Loucy (cell line): Measurements from ENCODE around the gene TOP3A.

ENCODE experiments used
- EZH2phosphoT487 ChIP-seq: fragments of 200-600 bp; IDR thresholded peaks from 2 replicates; pipeline ENCODE4 v1.6.1; 2018; ENCODE audit warnings: antibody characterized with exemption, mild to moderate bottlenecking, moderate library complexity, borderline replicate concordance
- TF ChIP-seq, protein P1 (sequence below): fragments of 200-600 bp; sonication (generic); conservative IDR thresholded peaks from 2 replicates; pipeline ENCODE4 v1.5.1; 2014; ENCODE audit warnings: mild to moderate bottlenecking, antibody characterized with exemption, low read length

DNA sequence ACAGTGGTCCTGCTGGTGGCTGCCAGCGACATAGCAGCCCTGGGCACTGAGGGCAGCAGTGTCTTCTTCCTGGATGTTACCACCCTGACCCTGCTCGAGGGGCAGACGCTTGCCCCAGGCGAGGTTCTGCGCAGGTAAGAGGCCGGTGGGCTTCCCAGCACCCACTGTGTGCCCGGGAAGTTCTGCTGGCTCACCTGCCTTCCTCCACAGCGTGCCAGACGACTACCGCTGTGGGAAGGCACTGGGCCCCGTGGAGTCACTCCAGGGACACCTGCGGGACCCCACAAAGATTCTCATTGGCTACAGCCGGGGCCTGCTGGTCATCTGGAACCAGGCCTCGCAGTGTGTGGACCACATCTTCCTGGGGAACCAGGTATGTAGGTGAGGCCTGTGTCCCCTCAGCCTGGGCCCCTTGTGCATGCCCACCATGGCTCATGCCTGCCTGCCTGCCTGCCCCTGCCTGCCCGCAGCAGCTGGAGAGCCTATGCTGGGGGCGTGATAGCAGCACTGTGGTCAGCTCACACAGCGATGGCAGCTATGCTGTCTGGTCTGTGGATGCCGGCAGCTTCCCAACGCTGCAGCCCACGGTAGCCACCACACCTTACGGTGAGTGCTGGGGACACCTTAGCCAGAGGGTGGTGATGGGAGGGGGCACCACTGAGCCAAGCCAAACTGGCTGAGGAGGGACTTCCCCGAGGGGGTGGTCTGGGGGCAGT, 80.8 kb downstream of the TOP3A start:
- TF ChIP-seq, protein P1, sequence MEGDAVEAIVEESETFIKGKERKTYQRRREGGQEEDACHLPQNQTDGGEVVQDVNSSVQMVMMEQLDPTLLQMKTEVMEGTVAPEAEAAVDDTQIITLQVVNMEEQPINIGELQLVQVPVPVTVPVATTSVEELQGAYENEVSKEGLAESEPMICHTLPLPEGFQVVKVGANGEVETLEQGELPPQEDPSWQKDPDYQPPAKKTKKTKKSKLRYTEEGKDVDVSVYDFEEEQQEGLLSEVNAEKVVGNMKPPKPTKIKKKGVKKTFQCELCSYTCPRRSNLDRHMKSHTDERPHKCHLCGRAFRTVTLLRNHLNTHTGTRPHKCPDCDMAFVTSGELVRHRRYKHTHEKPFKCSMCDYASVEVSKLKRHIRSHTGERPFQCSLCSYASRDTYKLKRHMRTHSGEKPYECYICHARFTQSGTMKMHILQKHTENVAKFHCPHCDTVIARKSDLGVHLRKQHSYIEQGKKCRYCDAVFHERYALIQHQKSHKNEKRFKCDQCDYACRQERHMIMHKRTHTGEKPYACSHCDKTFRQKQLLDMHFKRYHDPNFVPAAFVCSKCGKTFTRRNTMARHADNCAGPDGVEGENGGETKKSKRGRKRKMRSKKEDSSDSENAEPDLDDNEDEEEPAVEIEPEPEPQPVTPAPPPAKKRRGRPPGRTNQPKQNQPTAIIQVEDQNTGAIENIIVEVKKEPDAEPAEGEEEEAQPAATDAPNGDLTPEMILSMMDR, result no peak
- no peak for TF ChIP-seq EZH2phosphoT487
